HG03095 (cell line): Measurements from ENCODE around the gene FOXJ1.

Experiments used
- ATAC-seq: cut with Tn5 transposase; IDR thresholded peaks from one replicate; pipeline ENCODE4 v1.9.1; 2021; ENCODE audit warnings: moderate library complexity; ENCODE audit not compliant: unreplicated experiment

The FOXJ1 gene

DNA sequence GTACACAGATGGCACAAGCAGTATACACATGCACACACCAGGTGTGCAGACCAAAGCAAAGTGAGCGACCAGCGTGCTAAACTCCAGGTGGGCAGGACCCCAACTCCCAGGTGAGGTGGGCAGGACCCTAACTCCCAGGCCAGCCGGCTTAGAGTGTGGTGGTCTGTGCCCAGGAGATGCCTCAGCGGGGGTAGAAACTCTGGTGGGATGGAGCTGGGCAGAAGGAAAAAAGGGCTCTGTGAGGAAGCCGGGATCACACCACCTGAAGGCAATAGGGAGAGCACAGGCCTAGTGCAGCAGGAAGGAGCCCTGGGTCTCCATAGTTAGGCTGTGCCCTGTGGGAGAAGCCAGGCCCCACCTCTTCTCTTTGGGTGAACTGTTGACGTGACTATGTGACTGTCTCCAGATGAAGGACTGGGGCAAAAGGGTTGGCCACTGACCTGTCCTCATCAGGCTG lies 1.6 kb upstream of the FOXJ1 start:
- no peak for ATAC-seq

DNA sequence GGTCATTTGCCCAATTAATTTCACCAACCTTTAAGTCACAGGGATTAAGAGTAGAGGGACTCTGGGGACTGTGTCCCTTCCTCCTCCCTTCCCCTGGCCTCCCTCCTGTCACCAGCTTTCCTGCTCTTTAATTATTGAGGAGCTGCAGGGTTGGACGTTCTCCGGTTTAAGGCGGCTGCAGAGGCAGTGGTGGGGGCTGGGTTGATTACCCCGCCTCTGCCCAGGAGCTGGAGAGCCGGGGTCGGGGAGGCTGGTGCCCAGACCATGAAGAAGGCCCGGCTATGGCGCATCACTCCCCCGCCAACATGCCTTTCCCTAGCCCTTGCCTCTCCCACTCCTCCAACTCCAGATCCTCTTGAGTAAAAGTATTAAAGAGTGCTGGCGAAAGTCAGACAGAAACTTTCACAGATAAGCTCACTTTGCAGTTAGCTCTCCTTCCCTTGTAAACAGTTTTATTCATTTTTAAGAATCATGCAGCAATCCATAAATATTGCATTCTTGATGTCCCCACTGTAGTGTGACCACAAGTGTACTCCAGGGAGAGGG lies 1.1 kb upstream of the FOXJ1 start:
- no peak for ATAC-seq

DNA sequence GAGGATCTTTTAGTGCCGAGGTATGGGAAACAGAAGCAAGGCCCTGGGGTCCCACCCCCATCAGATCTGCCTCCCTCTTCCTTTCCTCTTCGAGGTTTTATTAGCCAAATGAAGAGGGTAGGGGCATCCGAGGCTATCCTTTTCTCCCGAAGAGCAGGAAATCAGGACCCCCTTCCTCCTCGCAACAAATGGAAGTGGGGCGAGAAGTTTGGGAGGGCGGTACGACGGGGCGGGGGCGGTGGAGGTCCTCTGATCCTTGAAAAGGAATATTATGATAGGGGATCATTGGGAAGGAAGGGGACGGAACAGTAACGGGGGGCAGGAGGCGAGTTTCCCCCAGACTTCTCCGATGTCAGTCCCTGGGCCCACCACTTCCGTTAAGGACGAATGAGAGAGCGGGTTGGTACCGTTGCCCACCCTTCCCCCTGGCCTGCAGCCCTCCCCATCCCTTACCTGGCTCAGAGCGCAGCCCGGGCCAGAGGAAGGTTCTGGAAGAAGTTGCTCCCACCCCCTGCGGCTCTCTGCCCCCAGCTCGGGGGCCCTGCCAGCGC lies 309 bp downstream of the FOXJ1 start:
- no peak for ATAC-seq

DNA sequence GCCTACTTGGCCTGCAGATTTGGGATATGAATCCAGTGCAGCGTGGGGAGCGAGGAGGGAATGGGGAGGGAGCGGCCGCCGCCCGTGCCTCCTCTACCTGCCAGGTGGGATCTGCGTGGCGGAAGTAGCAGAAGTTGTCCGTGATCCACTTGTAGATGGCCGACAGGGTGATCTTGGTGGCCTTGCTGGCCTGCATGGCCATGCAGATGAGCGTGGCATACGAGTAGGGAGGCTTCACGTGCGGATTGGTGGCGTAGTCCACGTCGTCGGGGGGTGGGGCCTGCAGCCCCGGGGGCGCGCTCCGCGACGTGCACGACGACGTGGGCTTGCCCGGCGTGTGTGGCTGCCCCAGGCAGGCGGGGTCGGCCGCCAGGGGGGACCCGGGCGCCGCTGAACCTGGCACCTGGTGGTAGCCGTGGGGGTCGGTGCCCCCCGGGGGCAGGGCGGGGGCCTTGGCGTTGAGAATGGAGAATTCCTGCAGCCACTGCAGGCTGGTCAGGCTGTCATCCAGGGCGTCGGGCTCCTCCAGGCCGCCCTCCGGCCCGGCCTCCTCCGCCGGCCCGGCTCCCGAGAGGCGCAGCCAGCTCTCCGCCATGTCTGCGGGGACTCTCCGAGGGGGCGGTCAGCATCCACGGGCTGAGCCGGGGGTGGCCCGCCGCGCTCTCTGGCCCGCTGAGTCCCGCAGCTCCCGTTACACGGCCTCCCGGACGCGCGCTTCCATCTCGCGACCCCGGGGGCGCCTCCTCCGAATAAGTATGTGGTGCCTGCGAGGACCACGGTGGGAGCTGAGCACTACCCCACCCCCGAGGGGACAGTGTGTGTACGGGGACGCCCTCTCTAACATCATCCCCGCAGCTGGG lies 1.0 kb downstream of the FOXJ1 start:
- ATAC-seq, result no peak

DNA sequence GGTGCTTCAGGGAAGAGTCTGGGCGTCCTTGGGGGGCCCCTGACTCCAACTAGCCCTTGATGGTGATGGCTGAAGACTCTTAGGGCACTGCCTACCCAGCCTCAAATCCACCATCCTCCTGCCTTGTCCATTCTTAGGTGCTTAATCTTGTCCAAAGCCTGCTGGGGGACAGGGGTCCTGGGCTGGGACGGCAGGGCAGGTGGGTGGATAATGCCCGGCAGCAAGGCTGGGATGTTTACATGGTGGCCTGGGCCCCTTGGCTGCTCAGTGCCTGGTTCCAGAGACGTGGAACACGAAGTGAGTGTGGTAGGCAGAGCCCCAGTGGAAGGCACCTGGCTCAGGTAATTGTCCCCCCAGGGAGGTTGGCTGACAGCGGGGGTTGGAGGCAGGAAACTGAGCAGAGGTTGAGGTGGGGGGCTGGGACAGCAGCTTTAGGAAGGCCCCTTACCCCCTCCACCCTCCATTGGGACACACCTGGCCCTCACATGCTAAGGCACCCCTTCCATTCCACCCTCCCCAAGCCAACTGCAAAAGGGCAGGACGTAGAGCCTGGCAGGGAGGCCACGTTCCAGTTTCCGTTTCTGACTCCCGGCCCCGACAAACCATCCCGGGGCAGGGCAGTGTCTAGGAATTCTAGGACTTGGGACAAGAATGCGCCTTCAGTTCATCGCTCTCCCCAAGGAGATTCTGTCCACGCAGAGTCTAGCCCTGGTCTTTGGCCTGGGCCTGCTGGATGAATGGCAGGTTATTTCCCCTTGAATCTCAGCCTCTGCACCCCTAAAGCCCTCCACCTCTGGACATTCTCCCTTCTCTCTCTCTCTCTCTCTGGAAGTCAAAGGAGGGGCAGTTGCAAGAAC lies 1.9 kb downstream of the FOXJ1 start:
- ATAC-seq, result no peak

DNA sequence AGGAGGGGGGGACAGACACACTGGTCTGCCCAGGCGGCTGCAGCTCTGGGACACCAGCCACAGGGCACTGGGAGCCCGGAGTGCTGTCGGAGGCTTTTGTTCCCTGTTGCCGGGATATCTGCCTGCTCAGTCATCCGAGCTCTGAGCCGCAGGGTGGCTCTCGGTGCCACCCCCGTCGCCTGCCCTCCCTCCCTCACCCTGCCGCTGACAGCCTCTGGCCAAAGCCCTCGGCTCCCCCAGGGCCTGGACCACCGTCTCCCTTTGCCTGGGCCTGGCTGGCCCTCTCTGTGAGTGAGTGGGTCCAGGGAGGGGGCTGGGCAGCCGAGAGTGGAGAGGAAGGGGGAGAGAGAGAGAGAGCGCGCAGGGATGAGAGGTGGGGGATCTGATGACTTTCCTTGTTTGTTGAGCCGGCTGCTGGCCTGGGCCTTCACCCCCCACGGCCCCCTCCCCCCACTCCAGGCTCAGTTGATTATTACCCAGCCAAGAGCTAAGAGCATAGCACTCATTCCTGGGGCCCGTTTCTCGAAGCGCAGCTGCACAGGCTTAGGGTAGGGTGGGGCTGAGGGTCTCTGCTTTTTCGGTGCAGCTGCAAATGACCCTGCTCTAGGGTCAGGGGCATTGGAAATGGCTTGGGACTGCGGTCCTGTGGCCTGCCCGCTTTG lies 2.7 kb downstream of the FOXJ1 start:
- no peak for ATAC-seq

DNA sequence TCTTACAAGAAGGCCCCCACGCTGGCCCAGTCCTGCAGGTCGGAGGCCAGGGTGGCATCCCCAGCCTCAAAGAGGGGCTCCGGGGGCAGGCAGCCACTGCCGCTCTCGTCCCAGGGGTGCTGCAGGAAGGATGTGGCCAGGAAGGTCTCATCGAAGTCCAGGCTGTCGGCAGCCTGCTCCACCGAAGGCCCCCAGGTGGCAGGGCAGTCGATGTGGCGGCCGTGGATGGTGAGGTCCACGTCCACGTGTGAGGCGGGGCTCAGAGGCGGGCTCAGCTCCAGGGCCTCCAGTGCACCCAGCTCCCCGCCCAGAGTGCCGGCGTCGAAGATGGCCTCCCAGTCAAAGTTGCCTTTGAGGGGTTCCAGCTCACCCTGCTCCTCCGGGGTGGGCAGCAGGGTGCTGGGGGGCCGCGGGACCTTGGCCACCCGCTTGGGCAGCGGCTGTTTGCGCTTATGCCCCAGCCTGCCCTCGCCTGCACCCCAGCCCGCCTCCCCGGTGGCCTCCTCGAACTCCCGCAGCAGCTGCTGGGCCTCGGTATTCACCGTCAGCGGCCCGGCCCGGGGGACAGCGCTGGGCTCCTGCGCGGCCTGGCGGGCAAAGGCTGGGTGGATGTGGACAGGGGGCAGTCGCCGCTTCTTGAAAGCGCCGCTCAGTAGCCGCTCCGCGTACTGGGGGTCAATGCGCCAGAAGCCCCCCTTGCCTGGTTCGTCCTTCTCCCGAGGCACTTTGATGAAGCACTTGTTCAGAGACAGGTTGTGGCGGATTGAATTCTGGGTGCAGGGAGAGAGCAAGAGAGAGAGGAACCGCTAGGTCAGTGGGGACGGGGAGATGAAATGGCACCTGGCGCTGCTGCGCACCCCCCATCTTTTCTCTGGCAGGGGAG lies 3.5 kb downstream of the FOXJ1 start:
- no peak for ATAC-seq

DNA sequence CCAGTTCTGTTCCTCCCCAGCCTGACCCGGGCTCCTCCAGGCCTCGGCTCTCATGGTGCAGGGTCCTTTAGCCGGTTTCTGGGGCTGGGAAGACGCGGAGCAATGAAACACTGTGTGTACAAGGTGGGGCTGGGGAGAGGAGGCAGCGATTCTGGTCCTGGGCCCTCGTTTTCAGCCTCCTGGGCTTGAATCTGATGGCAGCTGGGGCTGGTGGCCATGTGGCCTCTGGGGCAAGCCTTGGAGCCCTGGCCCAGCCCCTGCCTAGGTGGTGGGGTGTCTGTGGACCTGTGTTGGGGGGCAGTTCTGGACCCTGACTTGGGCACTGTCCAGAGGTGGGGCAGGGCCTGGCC lies 4.1 kb downstream of the FOXJ1 start:
- no peak for ATAC-seq

DNA sequence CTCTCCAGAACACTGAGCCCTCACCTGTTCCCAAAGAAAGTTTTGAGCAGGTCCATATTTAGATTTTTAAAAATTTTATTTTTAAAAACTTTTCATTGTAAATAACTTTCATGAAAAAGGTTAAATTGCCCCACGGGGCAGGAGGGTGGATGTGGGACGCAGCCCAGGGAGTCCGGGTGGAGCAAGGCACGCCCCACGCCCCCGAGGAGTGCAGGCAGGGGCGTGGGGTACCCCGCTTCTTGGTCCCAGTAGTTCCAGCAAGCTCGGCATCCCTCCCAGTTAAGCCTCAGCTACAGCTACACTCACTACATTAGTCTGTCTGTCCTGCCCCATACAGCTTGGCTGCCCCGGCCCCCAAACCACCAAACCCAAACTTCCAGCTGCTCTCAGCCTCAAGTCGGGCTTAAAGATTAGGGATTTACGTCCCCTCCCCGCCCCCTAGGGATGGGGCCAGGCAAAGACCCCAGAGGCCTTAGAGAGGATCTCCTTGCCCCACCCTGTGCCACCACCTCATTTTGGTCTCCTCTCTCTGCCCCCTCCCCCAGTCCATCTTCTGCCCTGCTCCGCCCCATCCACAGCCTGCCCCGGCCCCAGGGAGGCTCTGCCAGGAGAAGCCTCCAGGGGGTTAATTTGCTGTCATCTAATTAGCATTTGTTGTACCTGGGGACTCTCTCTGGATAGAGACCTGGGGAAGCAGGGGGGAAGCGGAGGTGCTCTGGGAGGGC lies 4.6 kb downstream of the FOXJ1 start:
- ATAC-seq, result no peak

DNA sequence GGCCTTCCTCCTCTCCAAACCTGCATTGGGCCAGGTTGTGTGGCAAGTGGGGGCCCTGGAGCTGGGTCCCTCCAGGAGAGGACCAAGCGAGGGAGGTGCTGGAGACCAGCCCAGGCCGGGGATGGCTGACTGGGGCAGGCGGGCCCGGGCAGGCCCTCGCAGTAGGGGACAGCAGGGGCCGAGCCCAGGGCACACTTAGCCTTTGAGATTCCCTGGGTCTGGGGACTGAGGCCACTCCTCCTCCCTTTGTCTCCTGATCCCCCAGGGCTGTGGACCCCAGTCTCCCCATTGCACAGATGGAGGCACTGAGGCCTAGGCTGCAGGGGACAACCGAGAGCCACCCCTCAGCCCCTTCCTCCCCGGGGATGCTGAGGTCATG lies 5.2 kb downstream of the FOXJ1 start:
- no peak for ATAC-seq

DNA sequence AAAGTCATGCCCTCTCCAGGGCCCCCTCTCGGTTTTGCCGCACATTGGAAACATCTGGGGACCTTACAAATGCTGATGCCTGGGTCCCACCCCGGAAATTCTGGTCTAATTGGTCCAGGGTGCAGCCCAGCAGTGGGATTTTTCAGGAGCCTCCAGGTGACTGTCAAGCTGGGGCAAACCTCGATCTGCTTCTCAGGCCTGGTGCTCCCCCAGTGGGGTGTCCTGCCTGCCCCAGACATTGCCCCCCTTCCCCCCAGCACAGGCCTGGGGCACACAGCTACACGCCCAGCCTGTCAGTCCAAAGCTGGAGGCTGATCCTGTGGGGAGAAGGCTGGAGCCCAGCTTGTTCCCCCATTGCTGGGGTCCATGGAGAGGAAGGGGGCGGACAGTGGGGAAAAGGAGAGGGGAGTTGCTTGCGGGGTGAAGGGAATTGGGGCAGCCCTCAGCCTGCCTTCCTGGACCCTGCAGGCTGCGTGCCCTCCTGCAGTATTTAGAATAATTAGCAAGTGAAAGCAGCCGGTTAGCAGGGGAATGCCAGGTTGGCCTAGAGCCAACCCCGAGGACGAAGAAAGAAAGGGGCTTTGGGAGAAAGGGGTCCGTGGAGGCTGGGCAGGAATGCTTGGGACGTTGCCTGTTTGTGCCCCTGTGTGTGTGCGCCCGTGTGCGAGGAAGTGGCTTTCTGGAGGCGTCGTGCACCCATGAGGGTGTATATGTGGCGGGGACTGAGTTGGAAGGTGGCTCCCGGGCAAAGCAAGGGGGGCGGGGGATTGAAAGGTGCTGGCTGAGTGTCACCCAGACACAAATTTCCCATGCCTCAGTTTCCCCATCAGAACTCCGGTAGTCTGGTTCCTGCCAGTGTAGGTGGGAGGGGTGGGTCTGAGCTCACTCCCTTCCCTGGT lies 5.9 kb downstream of the FOXJ1 start:
- no peak for ATAC-seq

DNA sequence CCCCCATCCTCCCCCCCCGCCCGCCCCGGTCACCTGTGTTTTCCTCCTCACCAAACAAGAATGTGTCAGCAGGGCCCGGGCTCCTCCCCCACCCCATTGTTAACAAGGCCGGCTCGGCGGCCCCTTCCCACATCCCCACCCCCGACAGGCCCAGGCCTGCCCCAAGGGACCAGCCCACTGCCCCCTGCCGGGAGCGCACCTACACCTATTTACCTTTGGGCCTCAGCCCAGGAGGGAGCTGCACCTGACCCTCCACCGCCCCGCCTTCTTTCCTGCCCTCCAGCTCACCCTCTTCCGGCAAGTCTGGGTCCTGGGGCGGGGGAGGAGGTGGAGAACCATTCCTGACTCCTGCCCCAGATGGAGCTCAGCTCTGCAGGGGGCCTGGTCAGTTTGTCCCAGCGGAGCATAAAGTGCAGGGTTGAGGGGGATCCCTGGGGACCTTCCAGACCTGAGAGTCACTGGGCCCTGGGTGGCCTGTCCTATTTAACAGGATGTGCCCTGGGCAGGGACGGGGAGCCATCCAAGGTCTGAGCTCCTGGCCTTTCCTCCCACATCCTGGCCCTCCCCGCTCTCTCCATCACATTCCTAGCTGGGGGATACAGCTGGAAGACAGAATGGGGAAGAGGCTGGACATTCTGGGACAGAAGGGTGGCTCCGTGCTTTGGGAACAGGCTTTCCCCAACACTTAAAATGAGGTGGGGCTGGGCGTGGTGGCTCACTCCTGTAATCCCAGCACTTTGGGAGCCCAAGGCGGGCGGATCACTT lies 8.3 kb downstream of the FOXJ1 start:
- no peak for ATAC-seq

DNA sequence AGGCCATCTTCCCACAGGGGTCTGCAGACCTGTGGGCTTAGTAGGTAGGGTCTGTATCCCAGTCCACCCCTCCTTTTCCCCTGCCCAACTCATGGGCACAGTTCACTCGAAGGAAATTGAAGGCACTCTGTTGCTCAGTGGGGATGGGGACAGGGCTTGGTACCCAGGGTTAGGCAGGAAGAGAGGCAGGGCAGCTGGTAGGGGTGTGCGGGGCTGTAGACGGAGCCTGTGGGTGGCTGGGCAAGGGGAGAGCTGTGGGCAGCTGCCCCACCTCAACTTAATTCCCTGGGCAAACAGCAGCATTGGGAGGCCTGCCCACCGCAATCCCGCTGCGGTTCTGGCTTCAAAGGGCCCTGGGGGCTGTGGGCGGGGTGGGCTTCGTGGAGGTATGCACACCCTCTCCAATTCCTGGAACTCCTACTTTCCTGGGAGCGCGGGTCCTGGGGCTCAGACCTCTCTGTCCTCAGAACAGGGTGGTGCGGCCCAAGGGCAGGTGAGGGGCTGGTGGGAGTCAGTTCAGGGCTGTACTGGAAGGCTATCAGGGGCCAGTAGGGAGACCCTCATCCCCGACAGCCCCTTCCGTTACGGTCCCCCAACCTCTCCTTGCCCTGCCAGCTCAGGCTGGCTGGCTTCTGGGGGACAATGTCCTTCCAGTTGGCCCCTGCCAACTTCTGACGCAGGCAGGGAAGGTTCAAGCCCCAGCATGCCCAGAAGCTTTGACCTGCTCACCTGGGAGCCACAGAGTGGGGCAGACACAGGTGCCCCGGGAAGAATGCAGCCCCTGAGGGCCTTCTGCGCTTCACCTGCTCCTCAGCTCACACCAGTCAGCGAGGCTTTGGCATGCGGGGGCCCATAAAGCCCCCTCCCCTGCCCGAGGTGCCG lies 9.1 kb downstream of the FOXJ1 start:
- no peak for ATAC-seq

DNA sequence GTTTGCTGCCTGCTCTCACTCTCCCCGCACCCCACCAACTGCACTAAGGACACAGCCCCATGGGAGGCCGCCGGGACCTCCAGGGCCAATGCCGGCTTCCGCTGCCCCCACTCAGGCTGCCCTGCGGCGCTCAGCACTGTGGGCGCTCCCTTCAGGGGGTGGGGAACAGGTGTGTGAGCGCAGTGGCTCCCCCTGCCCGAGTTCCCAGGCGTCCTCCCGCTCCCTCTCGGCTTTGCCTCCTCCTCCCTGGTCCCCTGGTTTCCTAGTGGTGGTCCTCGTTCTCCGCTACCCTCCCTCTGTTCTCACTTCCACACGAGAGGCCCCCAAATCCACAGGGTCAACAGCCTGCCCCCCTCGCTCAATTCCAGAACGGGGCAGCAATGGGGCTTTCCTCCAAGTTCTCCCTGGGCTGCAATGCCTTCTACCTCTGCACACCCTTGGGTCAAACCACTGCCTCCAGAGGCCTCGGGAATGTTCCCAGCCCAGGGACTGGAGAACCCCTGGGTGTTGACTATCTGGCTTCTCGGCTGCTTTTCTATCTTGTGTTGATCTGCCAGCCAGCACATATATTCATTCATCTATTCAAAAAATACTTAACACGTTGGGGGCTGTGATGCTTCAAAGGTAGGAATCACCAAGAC lies 9.9 kb downstream of the FOXJ1 start:
- no peak for ATAC-seq

DNA sequence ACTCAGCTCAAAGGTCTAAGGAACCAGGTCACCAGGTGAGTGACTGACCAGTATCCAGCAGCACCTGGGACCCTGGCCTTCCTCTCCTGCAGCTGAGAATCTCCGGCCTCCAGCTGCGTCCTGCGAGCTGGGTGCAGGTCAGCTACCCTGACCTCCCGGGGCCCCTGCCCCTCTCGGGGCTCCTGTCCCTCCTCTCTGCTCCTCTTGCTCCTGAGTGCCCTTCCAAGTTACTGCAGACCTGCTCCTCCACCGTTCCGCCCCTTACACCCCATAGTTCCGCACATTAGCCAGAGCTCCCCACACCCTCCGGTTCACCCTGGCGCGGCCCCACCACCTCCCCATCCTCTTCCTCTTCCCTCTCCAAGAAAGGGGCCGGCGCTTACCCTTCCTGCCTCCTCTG lies 10.6 kb downstream of the FOXJ1 start:
- no peak for ATAC-seq

DNA sequence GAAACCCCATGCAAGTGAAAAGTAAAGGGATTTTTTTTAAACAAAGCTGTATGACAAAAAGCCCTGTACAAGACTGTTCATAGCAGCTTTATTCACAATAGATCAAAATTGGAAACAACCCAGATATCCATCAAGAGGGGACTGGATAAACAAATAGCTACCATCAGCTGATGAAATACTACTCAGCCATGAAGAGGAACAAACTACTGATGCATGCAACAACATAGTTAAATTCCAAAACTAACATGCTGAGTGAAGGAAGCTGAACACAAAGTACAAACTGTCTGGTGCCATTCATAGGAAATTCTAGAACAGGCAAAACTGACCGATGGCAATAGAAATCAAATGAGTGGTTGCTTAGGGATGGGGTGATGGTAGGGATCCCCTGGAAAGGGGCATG lies 15.1 kb downstream of the FOXJ1 start:
- ATAC-seq, result no peak

DNA sequence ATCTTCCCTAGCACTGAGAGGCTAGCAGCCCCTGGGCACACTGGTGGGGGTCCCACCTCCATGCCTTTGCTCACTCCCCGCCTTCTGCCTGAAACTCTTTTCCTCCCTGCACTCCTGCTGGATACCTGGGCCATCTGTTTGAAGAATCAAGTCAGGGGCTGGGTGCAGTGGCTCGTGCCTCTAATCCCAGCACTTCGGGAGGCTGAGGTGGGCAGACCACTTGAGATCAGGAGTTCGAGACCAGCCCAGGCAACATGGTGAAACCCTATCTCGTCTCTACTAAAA lies 15.7 kb downstream of the FOXJ1 start:
- no peak for ATAC-seq
